SK-N-MC (cell line): ENCODE data around the gene RTN4IP1.

Source experiments
- DNase-seq: peaks from one replicate; pipeline ENCODE4 v3.0.0-alpha.2; 2011; ENCODE audit warnings: low read depth, low spot score
- H3K27ac ChIP-seq: fragments of 200-600 bp; sonication (generic); 2 replicates; pipeline ENCODE4 v1.5.1; 2016; ENCODE audit warnings: mixed run types
- H3K36me3 ChIP-seq: fragments of 200-600 bp; sonication (generic); 2 replicates; pipeline ENCODE4 v1.6.1; 2017; ENCODE audit warnings: antibody characterized with exemption, low read length, mixed read lengths; ENCODE audit not compliant: insufficient read depth
- H3K4me3 ChIP-seq: fragments of 200-600 bp; sonication (generic); 2 replicates; pipeline ENCODE4 v1.5.1; 2016
- H3K9ac ChIP-seq: fragments of 200-600 bp; sonication (generic); 2 replicates; pipeline ENCODE4 v1.8.0; 2017; ENCODE audit warnings: mixed run types, mixed read lengths; ENCODE audit not compliant: insufficient read length
- H3K9me3 ChIP-seq: fragments of 200-600 bp; sonication (generic); 2 replicates; pipeline ENCODE4 v1.6.1; 2017; ENCODE audit warnings: low read depth, mild to moderate bottlenecking, antibody characterized with exemption, low read length, moderate library complexity, mixed read lengths
- EZH2 ChIP-seq: fragments of 200-600 bp; sonication (generic); IDR thresholded peaks from one replicate; pipeline ENCODE4 v1.6.1; 2017; ENCODE audit warnings: antibody characterized with exemption
- FOXP2 ChIP-seq: optimal IDR thresholded peaks from 2 replicates; pipeline ENCODE3; 2011; ENCODE audit warnings: mild to moderate bottlenecking, moderate library complexity; ENCODE audit not compliant: insufficient read depth; ENCODE audit errors: extremely low read length, control extremely low read depth
- POLR2AphosphoS5 ChIP-seq: IDR thresholded peaks from 2 replicates; pipeline ENCODE4 v1.6.1; 2012; ENCODE audit warnings: mild to moderate bottlenecking, low read depth, low read length, borderline replicate concordance

The RTN4IP1 gene

DNA sequence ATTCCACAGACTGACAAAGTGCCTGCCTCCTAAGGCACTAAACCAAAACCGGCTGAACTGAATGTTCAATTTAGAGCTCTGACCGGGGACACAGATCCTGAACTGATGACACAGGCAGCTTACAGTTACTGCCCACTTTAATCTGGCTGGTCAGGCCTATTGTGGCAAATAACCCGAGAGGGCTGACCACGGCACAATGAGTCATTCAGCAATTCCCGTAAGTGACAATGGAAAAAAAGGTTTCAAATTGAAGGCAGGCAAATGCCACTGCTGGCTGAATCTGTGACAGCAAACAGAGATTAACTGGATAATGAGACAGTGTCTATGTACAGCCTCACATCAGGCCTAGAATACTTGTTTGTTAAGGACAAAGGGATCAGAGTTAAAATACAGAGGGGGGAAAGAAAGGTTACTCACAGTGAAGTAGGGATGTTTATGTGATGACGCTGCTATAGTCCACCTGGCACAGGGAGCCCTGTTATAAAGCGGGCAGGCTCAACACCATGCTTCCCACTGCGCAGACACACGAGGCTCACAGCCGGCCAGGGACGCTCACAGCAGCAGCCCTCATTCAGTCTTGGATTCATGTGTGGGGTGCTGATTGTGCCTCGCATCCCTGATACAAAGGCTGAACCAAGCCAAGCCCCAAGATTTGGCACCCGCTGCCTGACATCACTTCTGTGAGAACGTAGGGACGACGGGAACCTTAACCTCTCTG is 54.4 kb downstream of the RTN4IP1 start:
- TF ChIP-seq FOXP2: no peak
- TF ChIP-seq EZH2: no peak
- no peak for TF ChIP-seq POLR2AphosphoS5
- Histone ChIP-seq H3K9me3 (no peaks in the 10 kb centered on the region), H3K9ac (no peak overlapping the region), H3K27ac (no peak overlapping the region), H3K4me3 (no peak overlapping the region), H3K36me3 (no peaks in the 10 kb centered on the region)
- DNase-seq: no peak

DNA sequence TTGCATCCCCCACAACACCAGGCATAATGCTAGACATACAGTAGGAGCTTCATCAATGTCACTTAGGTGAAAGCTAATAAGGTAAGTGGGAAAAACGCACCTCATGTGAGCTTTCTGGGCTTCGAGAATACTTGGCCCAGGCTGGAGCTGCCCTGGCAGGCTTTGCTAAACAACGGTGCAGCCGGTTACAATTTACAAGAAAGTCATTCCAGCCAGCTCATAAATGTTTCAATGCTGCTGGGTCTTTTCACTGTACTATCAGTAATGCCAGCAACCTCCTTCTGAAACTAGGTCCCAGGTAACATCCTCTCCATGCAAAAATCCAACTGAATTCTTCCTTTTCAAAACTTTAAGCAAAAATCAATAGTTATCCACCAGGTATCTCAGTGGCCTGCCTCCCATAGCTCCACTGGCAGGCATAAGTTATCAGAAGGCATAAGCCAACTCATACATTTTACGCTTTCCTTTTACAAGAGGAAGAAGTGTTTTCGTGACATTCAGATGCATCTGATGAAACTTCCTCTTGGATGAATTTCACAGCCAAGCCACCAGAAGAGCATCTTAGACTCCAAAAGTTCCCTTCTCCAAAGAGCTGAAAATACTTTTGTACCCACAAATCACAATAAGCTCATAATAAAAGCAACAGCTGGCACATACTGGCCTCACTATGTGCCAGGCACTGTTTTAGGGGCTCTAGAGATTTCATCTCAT is 56.3 kb downstream of the RTN4IP1 start:
- no peak overlapping the region for H3K9ac ChIP-seq
- no peak overlapping the region for H3K4me3 ChIP-seq
- no peak for DNase-seq
- H3K27ac ChIP-seq: no peak overlapping the region
- H3K9me3 ChIP-seq: no peaks in the 10 kb centered on the region
- no peaks in the 10 kb centered on the region for H3K36me3 ChIP-seq
- TF ChIP-seq FOXP2: no peak
- TF ChIP-seq EZH2: no peak
- no peak for TF ChIP-seq POLR2AphosphoS5

DNA sequence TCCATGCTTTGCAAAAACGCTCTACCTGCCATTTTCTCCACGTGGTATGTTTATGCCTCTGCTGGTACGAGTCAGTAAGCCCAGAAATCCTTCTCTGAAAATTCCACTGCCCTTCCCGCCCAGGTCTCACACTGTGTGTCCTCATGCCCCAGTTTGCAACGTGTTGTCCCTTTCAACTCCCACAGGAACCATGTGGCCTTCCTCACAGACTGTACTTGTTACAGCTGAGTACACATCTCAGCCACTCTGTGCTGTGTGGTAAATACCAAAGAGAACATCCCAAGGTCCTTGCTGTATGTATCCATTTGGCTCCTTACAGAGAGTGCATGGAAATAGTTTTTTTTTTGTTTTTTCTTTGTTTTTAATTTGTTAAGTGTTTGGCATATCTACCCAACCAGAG is 56.9 kb downstream of the RTN4IP1 start:
- no peak overlapping the region for H3K27ac ChIP-seq
- DNase-seq: no peak
- H3K9me3 ChIP-seq: no peaks in the 10 kb centered on the region
- no peak overlapping the region for H3K4me3 ChIP-seq
- H3K9ac ChIP-seq: no peak overlapping the region
- no peak for TF ChIP-seq EZH2
- no peak for TF ChIP-seq POLR2AphosphoS5
- no peak for TF ChIP-seq FOXP2
- no peaks in the 10 kb centered on the region for H3K36me3 ChIP-seq

DNA sequence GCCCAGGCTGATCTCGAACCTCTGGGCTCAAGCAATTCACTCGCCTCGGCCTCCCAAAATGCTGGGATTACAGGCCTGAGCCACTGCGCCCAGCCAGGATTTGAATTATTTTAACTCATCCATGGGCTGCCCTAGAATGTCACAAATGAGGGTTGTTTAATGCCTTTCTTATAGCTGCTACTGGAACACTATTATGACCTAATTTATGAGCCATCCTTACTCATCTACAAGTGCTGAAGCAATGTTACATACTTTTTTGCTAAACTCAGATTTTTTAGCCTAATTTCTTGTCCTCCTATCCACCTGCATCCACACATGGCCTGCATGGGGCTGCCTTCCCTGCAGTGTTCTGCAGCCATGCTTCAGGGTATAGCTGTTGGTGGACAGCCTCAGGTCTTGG is 59.9 kb downstream of the RTN4IP1 start:
- no peak for DNase-seq
- no peak for TF ChIP-seq FOXP2
- no peak for TF ChIP-seq POLR2AphosphoS5
- TF ChIP-seq EZH2: no peak

DNA sequence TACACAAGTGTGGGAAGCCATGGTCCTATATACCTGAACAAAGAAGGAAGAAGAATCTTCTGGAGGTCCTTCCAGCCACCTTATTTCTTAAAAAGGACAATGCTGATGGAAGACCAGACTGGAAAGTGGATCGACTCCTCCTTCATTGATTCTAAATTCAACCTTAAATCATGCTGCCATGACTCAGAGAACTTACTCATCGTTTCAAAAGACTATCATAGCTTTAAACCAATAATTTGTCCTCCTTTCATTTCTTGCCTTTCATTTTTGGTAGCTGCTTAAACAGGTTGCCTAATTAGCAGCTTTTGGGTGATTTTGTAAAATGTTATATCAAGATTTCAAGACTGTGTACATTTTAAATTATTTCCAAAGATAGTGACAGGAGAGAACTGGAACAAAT is 60.8 kb downstream of the RTN4IP1 start:
- no peaks in the 10 kb centered on the region for H3K9me3 ChIP-seq
- no peak overlapping the region for H3K27ac ChIP-seq
- no peak overlapping the region for H3K4me3 ChIP-seq
- DNase-seq: no peak
- 0 out of 2 replicates have a peak, but pooled peaks cover 4% of the 10 kb centered on the region for H3K36me3 ChIP-seq
- H3K9ac ChIP-seq: no peak overlapping the region
- TF ChIP-seq FOXP2 (no peak), EZH2 (no peak), POLR2AphosphoS5 (no peak)

More for the DNA sequence above, 59.9 kb downstream of the RTN4IP1 start:
- H3K9ac ChIP-seq: no peak overlapping the region
- H3K4me3 ChIP-seq: no peak overlapping the region
- H3K36me3 ChIP-seq: 0 out of 2 replicates have a peak, but pooled peaks cover 4% of the 10 kb centered on the region
- H3K9me3 ChIP-seq: no peaks in the 10 kb centered on the region
- no peak overlapping the region for H3K27ac ChIP-seq

DNA sequence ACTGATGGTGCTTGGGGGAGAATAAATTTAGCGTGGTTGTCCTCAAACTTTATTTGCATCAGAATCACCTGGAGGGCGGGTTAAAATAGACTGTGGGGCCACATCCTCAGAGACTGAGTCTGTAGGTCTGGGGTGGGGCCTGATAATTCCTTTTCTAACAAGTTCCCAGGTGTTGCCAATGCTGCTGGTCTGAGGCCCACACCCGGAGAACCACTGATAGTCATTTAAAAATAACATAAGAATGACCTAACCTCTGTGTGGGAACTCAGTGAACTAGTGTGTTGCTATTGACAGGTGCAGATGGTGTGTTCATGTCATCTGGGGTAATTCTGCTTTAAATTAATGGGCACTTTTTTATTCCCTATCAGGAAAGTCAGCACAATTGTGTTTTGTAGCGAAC is 64.8 kb downstream of the RTN4IP1 start:
- TF ChIP-seq EZH2 (no peak), POLR2AphosphoS5 (no peak)
- Histone ChIP-seq H3K36me3 (0 out of 2 replicates have a peak, but pooled peaks cover 4% of the 10 kb centered on the region), H3K27ac (no peak overlapping the region), H3K4me3 (no peak overlapping the region), H3K9ac (no peak overlapping the region), H3K9me3 (no peaks in the 10 kb centered on the region)
- no peak for DNase-seq

DNA sequence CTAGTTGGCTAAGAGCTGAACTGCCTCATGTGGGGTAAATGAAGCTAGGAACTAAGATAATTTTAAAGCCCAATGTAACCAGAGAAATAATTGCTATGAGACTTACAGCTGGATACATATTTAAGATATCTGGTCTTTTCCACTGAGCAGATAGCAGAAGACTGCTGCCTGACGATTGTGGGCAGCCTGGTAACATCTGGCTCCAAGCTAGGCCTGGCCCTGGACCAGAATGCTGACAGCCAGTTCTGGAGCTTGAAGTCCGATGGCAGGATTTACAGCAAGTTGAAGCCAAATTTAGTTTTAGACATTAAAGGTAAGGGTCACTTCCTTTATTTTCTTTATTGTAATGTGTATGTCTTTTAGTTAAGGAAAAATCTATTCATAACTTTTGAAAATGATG is 65.7 kb downstream of the RTN4IP1 start:
- TF ChIP-seq EZH2 (no peak), POLR2AphosphoS5 (no peak), FOXP2 (no peak)
- DNase-seq: no peak
- no peak overlapping the region for H3K27ac ChIP-seq
- no peaks in the 10 kb centered on the region for H3K9me3 ChIP-seq
- no peak overlapping the region for H3K4me3 ChIP-seq
- 0 out of 2 replicates have a peak, but pooled peaks cover 4% of the 10 kb centered on the region for H3K36me3 ChIP-seq
- no peak overlapping the region for H3K9ac ChIP-seq

DNA sequence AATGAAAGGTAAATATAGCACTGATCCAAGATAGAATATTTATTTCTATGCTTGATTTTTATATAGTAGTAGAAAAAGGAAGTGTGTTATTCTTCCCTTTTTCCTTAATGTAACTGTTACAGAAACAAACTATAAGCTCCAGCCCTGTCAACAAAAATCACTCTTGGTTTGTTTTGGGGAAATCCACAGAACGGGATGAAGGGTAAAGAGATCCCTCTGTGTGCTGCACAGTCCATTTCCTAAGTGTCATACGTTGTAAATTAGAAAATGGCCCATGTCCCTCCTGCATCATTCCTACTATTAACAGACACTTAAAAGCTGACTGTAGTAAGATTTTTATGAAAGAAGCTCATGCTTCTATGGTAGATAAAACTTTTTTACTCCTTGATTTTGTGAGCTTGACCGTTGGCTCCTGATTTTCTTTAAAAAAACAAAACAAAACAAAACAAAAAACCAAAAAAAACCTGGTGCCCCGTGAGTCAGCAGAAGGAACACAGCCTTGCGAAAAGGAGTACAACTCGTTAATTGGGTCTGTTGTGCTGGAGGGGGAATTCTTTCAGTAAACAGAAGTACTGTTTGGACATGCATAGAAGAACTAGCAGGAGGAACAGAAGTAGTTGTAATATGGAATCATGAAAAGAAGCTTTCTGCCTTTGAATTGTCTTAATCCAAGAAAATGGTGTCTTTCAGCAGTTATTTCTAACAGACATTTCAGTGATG is 67.5 kb downstream of the RTN4IP1 start:
- no peak for DNase-seq
- Histone ChIP-seq H3K36me3 (0 out of 2 replicates have a peak, but pooled peaks cover 4% of the 10 kb centered on the region), H3K27ac (no peak overlapping the region), H3K9ac (no peak overlapping the region), H3K4me3 (no peak overlapping the region), H3K9me3 (no peaks in the 10 kb centered on the region)
- TF ChIP-seq EZH2 (no peak), POLR2AphosphoS5 (no peak), FOXP2 (no peak)
